Nephron (organoid): ENCODE measurements around the gene ITIH4.

ENCODE experiments used
- H3K27ac Mint-ChIP-seq, 3 experiments: 2 replicates each; pipeline ENCODE4 v1.8.0; 2020; ENCODE audit warnings: mixed read lengths in 3 of 3, mild to moderate bottlenecking in 2 of 3, moderate library complexity in 1 of 3
- H3K27me3 Mint-ChIP-seq: 2 replicates; pipeline ENCODE4 v1.8.0; 2021; ENCODE audit warnings: low read depth, mild to moderate bottlenecking, moderate library complexity, mixed read lengths
- H3K36me3 Mint-ChIP-seq: 2 replicates; pipeline ENCODE4 v1.8.0; 2020; ENCODE audit warnings: low read depth, mixed read lengths
- H3K4me1 Mint-ChIP-seq: 2 replicates; pipeline ENCODE4 v1.8.0; 2020; ENCODE audit warnings: mixed read lengths
- H3K4me3 Mint-ChIP-seq, 3 experiments: 2 replicates each; pipeline ENCODE4 v1.8.0; 2020; ENCODE audit warnings: mild to moderate bottlenecking in 3 of 3, mixed read lengths in 3 of 3, moderate library complexity in 2 of 3
- H3K9me3 Mint-ChIP-seq: 2 replicates; pipeline ENCODE4 v1.8.0; 2020; ENCODE audit warnings: mixed read lengths
- TF ChIP-seq, protein P1 (sequence below), 3 experiments: fragments of 200-600 bp; sonication (generic); IDR thresholded peaks; one replicate each; pipeline ENCODE4 v1.5.0; 2021; ENCODE audit warnings: antibody characterized with exemption in 3 of 3; ENCODE audit not compliant: unreplicated experiment in 3 of 3

Gene ITIH4

DNA sequence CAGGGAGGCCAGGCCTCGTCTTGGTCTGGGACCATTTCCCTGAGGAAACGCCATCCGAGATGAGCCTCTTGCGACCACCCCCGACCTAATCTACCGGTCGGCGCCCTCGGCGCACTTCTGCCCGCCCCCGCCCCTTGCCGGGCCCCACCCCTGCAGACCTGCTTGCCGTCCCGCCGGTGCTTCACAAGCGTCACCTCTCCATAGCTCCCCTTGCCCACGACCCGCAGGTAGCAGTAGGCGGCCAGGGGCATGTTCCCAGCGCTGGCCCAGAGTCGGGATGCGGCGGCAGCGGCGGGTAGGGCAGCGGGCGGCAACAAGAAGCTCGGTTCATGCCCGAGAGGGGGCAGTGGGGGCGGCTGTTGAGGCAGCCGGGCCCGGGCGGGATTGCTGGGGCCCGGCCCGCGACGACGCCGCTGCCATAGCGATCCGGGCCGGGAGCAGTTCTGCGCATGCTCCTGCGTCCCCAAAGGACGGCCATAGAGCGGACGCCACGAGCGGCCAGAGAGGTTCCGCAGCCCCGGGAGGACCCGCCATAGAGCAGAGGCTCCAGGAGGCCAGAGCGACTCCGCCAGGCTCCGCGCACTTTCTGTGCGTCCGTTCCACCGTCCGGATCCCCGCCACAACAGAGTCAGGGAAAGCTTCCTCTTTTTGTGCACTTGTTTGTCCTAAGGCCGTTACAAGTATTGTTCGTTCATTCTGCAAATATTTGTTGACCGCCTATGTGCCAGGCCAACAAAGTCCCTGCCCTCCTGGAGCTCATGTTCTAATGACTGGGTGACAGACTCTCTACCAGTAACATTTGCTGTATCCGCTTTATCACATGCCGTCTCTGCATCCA, 59.8 kb downstream of the ITIH4 start, which contains the start of gene NEK4:
Gene NEK4 (minus strand): TSS at position 445 of the 838 bp plus-strand sequence. CDS start 194 bp downstream, at position 251.
- Mint-ChIP-seq H3K9me3 (no peaks in the 10 kb centered on the region), H3K27ac (peak within 1 kb of the TSS; percentile 86 to 98 (median 97)), H3K4me3 (peak within 1 kb of the TSS; percentile 86 to 99 (median 93)), H3K27me3 (no peaks in the 10 kb centered on the region), H3K4me1 (peaks cover 9% of the 10 kb centered on the region), H3K36me3 (peaks cover 12% of the 10 kb centered on the region)
- TF ChIP-seq, protein P1, sequence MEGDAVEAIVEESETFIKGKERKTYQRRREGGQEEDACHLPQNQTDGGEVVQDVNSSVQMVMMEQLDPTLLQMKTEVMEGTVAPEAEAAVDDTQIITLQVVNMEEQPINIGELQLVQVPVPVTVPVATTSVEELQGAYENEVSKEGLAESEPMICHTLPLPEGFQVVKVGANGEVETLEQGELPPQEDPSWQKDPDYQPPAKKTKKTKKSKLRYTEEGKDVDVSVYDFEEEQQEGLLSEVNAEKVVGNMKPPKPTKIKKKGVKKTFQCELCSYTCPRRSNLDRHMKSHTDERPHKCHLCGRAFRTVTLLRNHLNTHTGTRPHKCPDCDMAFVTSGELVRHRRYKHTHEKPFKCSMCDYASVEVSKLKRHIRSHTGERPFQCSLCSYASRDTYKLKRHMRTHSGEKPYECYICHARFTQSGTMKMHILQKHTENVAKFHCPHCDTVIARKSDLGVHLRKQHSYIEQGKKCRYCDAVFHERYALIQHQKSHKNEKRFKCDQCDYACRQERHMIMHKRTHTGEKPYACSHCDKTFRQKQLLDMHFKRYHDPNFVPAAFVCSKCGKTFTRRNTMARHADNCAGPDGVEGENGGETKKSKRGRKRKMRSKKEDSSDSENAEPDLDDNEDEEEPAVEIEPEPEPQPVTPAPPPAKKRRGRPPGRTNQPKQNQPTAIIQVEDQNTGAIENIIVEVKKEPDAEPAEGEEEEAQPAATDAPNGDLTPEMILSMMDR (IDR thresholded peaks at IDR 0.05; ENCODE audit: unreplicated experiment in 3 of 3): no peak

DNA sequence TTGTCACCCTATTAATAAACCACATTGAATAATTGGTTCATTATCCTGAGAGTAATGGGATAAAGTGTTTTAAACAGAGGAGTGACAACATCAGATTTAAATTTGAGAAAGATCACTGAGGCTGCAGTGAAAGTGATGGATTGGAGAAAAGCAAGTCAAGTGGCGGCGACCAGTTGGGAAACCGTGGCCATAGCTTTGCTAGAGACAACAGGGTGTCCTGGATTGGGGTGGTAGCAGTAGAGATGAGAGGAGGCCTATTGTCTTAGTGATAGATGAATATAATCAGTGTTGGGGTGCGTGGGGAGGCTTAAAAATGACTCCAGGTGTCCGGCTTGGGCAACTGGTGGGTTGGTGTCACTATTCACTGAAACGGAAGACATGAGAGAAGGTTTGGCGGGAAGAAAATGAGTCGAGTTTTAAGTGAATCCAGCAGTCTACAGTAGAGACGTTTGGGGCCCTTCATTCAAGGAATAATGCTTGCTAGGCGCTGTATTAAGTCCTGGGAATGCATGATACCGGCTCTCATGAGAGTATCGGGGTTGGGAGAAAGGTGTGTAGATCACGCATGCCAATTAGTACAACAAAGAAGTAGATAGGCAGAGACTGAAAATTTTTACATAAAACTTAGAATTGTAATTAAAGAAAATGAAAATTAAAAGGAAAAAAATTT, 60.6 kb downstream of the ITIH4 start:
- peak overlapping the region; percentile 61 to 72 (median 68) for H3K27ac Mint-ChIP-seq
- H3K4me3 Mint-ChIP-seq: peak overlapping the region; percentile 86 to 99 (median 93)
- H3K27me3 Mint-ChIP-seq: no peaks in the 10 kb centered on the region
- TF ChIP-seq, protein P1 (IDR thresholded peaks at IDR 0.05; ENCODE audit: unreplicated experiment in 3 of 3): no peak
- peaks cover 9% of the 10 kb centered on the region for H3K4me1 Mint-ChIP-seq
- no peaks in the 10 kb centered on the region for H3K9me3 Mint-ChIP-seq
- peaks cover 18% of the 10 kb centered on the region for H3K36me3 Mint-ChIP-seq

GRCh38 chr3:52763466-52763865, 67.0 kb downstream of the ITIH4 start:
- TF ChIP-seq, protein P1 (IDR thresholded peaks at IDR 0.05; ENCODE audit: unreplicated experiment in 3 of 3): no peak
- H3K27me3 Mint-ChIP-seq: no peaks in the 10 kb centered on the region
- H3K4me3 Mint-ChIP-seq: no peak overlapping the region
- no peaks in the 10 kb centered on the region for H3K9me3 Mint-ChIP-seq
- H3K4me1 Mint-ChIP-seq: no peaks in the 10 kb centered on the region
- H3K36me3 Mint-ChIP-seq: peaks cover 73% of the 10 kb centered on the region
- no peak overlapping the region for H3K27ac Mint-ChIP-seq
